ENCODE measurements around the gene RNF11.

Gene RNF11

GRCh38 chr1:51298322-51298705 is 62.2 kb downstream of the RNF11 start:
- no peak for DNase-seq

- no peak for DNase-seq
Measured at GRCh38 chr1:51299185-51299885, 63.3 kb downstream of the RNF11 start.

- no peak for DNase-seq
Measured at GRCh38 chr1:51299981-51300670, 64.1 kb downstream of the RNF11 start.

- no peak for DNase-seq
Measured at GRCh38 chr1:51301152-51301843, 65.2 kb downstream of the RNF11 start.

- no peak for DNase-seq
Measured at GRCh38 chr1:51301844-51302162, 65.7 kb downstream of the RNF11 start.

GRCh38 chr1:51302270-51302669 is 66.2 kb downstream of the RNF11 start:
- DNase-seq: no peak

GRCh38 chr1:51302746-51303145 is 66.7 kb downstream of the RNF11 start:
- no peak for DNase-seq

GRCh38 chr1:51303315-51303714 is 67.2 kb downstream of the RNF11 start:
- DNase-seq: no peak

GRCh38 chr1:51303751-51304251 is 67.7 kb downstream of the RNF11 start:
- DNase-seq: no peak

GRCh38 chr1:51304360-51304759 is 68.3 kb downstream of the RNF11 start:
- no peak for DNase-seq

GRCh38 chr1:51305371-51305823 is 69.3 kb downstream of the RNF11 start:
- DNase-seq: no peak

- no peak for DNase-seq
Measured at GRCh38 chr1:51306950-51307349, 70.9 kb downstream of the RNF11 start.

- no peak for DNase-seq
Measured at GRCh38 chr1:51308636-51309035, 72.6 kb downstream of the RNF11 start.

- DNase-seq: no peak
Measured at GRCh38 chr1:51309291-51309690, 73.2 kb downstream of the RNF11 start.

GRCh38 chr1:51310871-51311613 is 75.0 kb downstream of the RNF11 start:
- DNase-seq: no peak

- DNase-seq: no peak
Measured at GRCh38 chr1:51311826-51312225, 75.8 kb downstream of the RNF11 start.

- no peak for DNase-seq
Measured at GRCh38 chr1:51312718-51313117, 76.6 kb downstream of the RNF11 start.

- DNase-seq: no peak
Measured at GRCh38 chr1:51313268-51313852, 77.3 kb downstream of the RNF11 start.

GRCh38 chr1:51313961-51314777 is 78.1 kb downstream of the RNF11 start:
- DNase-seq: peak in 1 of 2 experiments; percentile 35

- DNase-seq: no peak
Measured at GRCh38 chr1:51314974-51315373, 78.9 kb downstream of the RNF11 start.

- no peak for DNase-seq
Measured at GRCh38 chr1:51316113-51316845, 80.2 kb downstream of the RNF11 start.

All from NCI-H446 (cell line).